ENCODE data around the gene CBL. TPM values are rescaled to one million over a fixed set of nuclear protein-coding genes. Genes with fewer than 3 reads are reported as not detected.
"Not testable (repeated sequence)": the region's sequence is repeated elsewhere in the genome, so short reads cannot be mapped to it uniquely, and the experiment has no call there.

CBL gene
- 10 to 100 TPM; 21.4 TPM for total RNA-seq

GRCh38 chr11:119205574-119206510 lies at the start of gene CBL:
Gene CBL (plus strand): TSS chr11:119206339. CDS start chr11:119206418, 79 bp downstream.
- Mint-ChIP-seq H3K27ac (peak within 1 kb of the TSS; percentile 91), H3K4me1 (peaks cover 20% of the 10 kb centered on the region), H3K4me3 (peak within 1 kb of the TSS; percentile 88), H3K9me3 (no peaks in the 10 kb centered on the region), H3K27me3 (no peaks in the 10 kb centered on the region), H3K36me3 (peaks cover 5% of the 10 kb centered on the region)
- peak; percentile 91 for DNase-seq

GRCh38 chr11:119156496-119156895 lies 49.6 kb upstream of the CBL start:
- H3K4me1 Mint-ChIP-seq = no peaks in the 10 kb centered on the region
- no peaks in the 10 kb centered on the region for H3K9me3 Mint-ChIP-seq
- peaks cover 3% of the 10 kb centered on the region for H3K27me3 Mint-ChIP-seq
- no peak overlapping the region for H3K4me3 Mint-ChIP-seq
- no peaks in the 10 kb centered on the region for H3K36me3 Mint-ChIP-seq
- no peak for DNase-seq
- no peak overlapping the region for H3K27ac Mint-ChIP-seq

GRCh38 chr11:119157063-119157462 lies 49.1 kb upstream of the CBL start:
- no peaks in the 10 kb centered on the region for H3K36me3 Mint-ChIP-seq
- no peaks in the 10 kb centered on the region for H3K9me3 Mint-ChIP-seq
- H3K4me1 Mint-ChIP-seq = no peaks in the 10 kb centered on the region
- DNase-seq = no peak
- no peak overlapping the region for H3K4me3 Mint-ChIP-seq
- no peak overlapping the region for H3K27ac Mint-ChIP-seq
- H3K27me3 Mint-ChIP-seq = peaks cover 3% of the 10 kb centered on the region

- no peaks in the 10 kb centered on the region for H3K36me3 Mint-ChIP-seq
- H3K9me3 Mint-ChIP-seq = no peaks in the 10 kb centered on the region
- H3K27me3 Mint-ChIP-seq = peaks cover 3% of the 10 kb centered on the region
- DNase-seq = no peak
- no peak overlapping the region for H3K4me3 Mint-ChIP-seq
- H3K27ac Mint-ChIP-seq = no peak overlapping the region
- no peaks in the 10 kb centered on the region for H3K4me1 Mint-ChIP-seq
Measured at GRCh38 chr11:119158467-119158866, 47.7 kb upstream of the CBL start.

GRCh38 chr11:119160151-119160550 lies 46.0 kb upstream of the CBL start:
- no peaks in the 10 kb centered on the region for H3K4me1 Mint-ChIP-seq
- no peaks in the 10 kb centered on the region for H3K9me3 Mint-ChIP-seq
- no peak for DNase-seq
- H3K36me3 Mint-ChIP-seq = no peaks in the 10 kb centered on the region
- no peak overlapping the region for H3K4me3 Mint-ChIP-seq
- peaks cover 3% of the 10 kb centered on the region for H3K27me3 Mint-ChIP-seq
- no peak overlapping the region for H3K27ac Mint-ChIP-seq

- Mint-ChIP-seq H3K36me3 (no peaks in the 10 kb centered on the region), H3K4me1 (no peaks in the 10 kb centered on the region), H3K4me3 (no peak overlapping the region), H3K9me3 (no peaks in the 10 kb centered on the region), H3K27ac (no peak overlapping the region), H3K27me3 (no peaks in the 10 kb centered on the region)
- no peak for DNase-seq
Measured at GRCh38 chr11:119161871-119162270, 44.3 kb upstream of the CBL start.

GRCh38 chr11:119166368-119167076 lies 39.6 kb upstream of the CBL start:
- Mint-ChIP-seq H3K36me3 (no peaks in the 10 kb centered on the region), H3K9me3 (no peaks in the 10 kb centered on the region), H3K4me3 (no peak overlapping the region), H3K4me1 (peaks cover 11% of the 10 kb centered on the region), H3K27me3 (no peaks in the 10 kb centered on the region), H3K27ac (no peak overlapping the region)
- DNase-seq = no peak

GRCh38 chr11:119167077-119167458 lies 39.1 kb upstream of the CBL start:
- H3K27ac Mint-ChIP-seq, H3K9me3 Mint-ChIP-seq, H3K27me3 Mint-ChIP-seq, H3K4me3 Mint-ChIP-seq, H3K36me3 Mint-ChIP-seq, DNase-seq: not testable (repeated sequence)
- peaks cover 11% of the 10 kb centered on the region for H3K4me1 Mint-ChIP-seq

- peak overlapping the region; percentile 91 for H3K4me3 Mint-ChIP-seq
- peaks cover 1% of the 10 kb centered on the region for H3K36me3 Mint-ChIP-seq
- DNase-seq = no peak
- no peaks in the 10 kb centered on the region for H3K9me3 Mint-ChIP-seq
- H3K27me3 Mint-ChIP-seq = no peaks in the 10 kb centered on the region
- no peak overlapping the region for H3K27ac Mint-ChIP-seq
- H3K4me1 Mint-ChIP-seq = peaks cover 11% of the 10 kb centered on the region
Measured at GRCh38 chr11:119167933-119168332, 38.2 kb upstream of the CBL start.

GRCh38 chr11:119168471-119169281 lies 37.5 kb upstream of the CBL start, which contains the start of gene NLRX1:
Gene NLRX1 (plus strand): TSS chr11:119168725. CDS start chr11:119171404, 2,679 bp downstream.
- no peaks in the 10 kb centered on the region for H3K9me3 Mint-ChIP-seq
- no peaks in the 10 kb centered on the region for H3K27me3 Mint-ChIP-seq
- peaks cover 11% of the 10 kb centered on the region for H3K4me1 Mint-ChIP-seq
- DNase-seq = peak; percentile 84
- peak within 1 kb of the TSS; percentile 91 for H3K4me3 Mint-ChIP-seq
- peaks cover 1% of the 10 kb centered on the region for H3K36me3 Mint-ChIP-seq
- H3K27ac Mint-ChIP-seq = peak within 1 kb of the TSS; percentile 84

GRCh38 chr11:119169282-119169719 lies 36.8 kb upstream of the CBL start:
- Mint-ChIP-seq H3K4me1 (peaks cover 11% of the 10 kb centered on the region), H3K9me3 (no peaks in the 10 kb centered on the region), H3K27ac (peak overlapping the region; percentile 84), H3K36me3 (peaks cover 5% of the 10 kb centered on the region), H3K4me3 (peak overlapping the region; percentile 91), H3K27me3 (no peaks in the 10 kb centered on the region)
- DNase-seq = peak; percentile 67

GRCh38 chr11:119172513-119172912 lies 33.6 kb upstream of the CBL start:
- Mint-ChIP-seq H3K27me3 (no peaks in the 10 kb centered on the region), H3K9me3 (no peaks in the 10 kb centered on the region), H3K36me3 (peaks cover 9% of the 10 kb centered on the region), H3K4me1 (peaks cover 17% of the 10 kb centered on the region), H3K4me3 (no peak overlapping the region), H3K27ac (no peak overlapping the region)
- DNase-seq = no peak

GRCh38 chr11:119173453-119173852 lies 32.7 kb upstream of the CBL start:
- DNase-seq = no peak
- Mint-ChIP-seq H3K4me1 (peaks cover 20% of the 10 kb centered on the region), H3K36me3 (peaks cover 9% of the 10 kb centered on the region), H3K27me3 (no peaks in the 10 kb centered on the region), H3K4me3 (no peak overlapping the region), H3K27ac (no peak overlapping the region), H3K9me3 (no peaks in the 10 kb centered on the region)

GRCh38 chr11:119175493-119176077 lies 30.6 kb upstream of the CBL start:
- H3K4me1 Mint-ChIP-seq = peaks cover 13% of the 10 kb centered on the region
- no peak overlapping the region for H3K4me3 Mint-ChIP-seq
- H3K36me3 Mint-ChIP-seq = peaks cover 9% of the 10 kb centered on the region
- no peak for DNase-seq
- H3K27me3 Mint-ChIP-seq = no peaks in the 10 kb centered on the region
- H3K27ac Mint-ChIP-seq = no peak overlapping the region
- H3K9me3 Mint-ChIP-seq = no peaks in the 10 kb centered on the region
